Ishikawa (cell line): ENCODE measurements around the gene SMOC1.

Source experiments
- CEBPB ChIP-seq: IDR thresholded peaks from 2 replicates; pipeline ENCODE4 v1.6.1; 2012
- CREB1 ChIP-seq: IDR thresholded peaks from 2 replicates; pipeline ENCODE4 v1.6.1; 2012; ENCODE audit warnings: low read depth
- EGR1 ChIP-seq: IDR thresholded peaks from 2 replicates; pipeline ENCODE4 v1.6.1; 2012
- EP300 ChIP-seq: IDR thresholded peaks from 2 replicates; pipeline ENCODE4 v1.6.1; 2012; ENCODE audit warnings: borderline replicate concordance
- FOXM1 ChIP-seq: IDR thresholded peaks from 2 replicates; pipeline ENCODE4 v1.6.1; 2012; ENCODE audit warnings: low read depth, borderline replicate concordance
- MAX ChIP-seq: IDR thresholded peaks from 2 replicates; pipeline ENCODE4 v1.6.1; 2012
- NFIC ChIP-seq: IDR thresholded peaks from 2 replicates; pipeline ENCODE4 v1.6.1; 2012
- RAD21 ChIP-seq: IDR thresholded peaks from 2 replicates; pipeline ENCODE4 v1.6.1; 2012; ENCODE audit warnings: low read depth
- REST ChIP-seq: IDR thresholded peaks from 2 replicates; pipeline ENCODE4 v1.6.1; 2012; ENCODE audit warnings: low read depth, mild to moderate bottlenecking
- TAF1 ChIP-seq: IDR thresholded peaks from 2 replicates; pipeline ENCODE4 v1.6.1; 2012; ENCODE audit warnings: low read depth, mild to moderate bottlenecking
- TCF12 ChIP-seq: IDR thresholded peaks from 2 replicates; pipeline ENCODE4 v1.6.1; 2012; ENCODE audit warnings: low read depth
- TEAD4 ChIP-seq: IDR thresholded peaks from 2 replicates; pipeline ENCODE4 v1.6.1; 2012
- USF1 ChIP-seq: IDR thresholded peaks from 2 replicates; pipeline ENCODE4 v1.6.1; 2012
- YY1 ChIP-seq: IDR thresholded peaks from 2 replicates; pipeline ENCODE4 v1.6.1; 2012; ENCODE audit warnings: low read depth
- ZBTB7A ChIP-seq: IDR thresholded peaks from 2 replicates; pipeline ENCODE4 v1.6.1; 2012; ENCODE audit warnings: low read depth

The SMOC1 gene

GRCh38 chr14:70002589-70003346 is 123.6 kb downstream of the SMOC1 start:
- TF ChIP-seq REST (no peak), MAX (no peak), TCF12 (no peak), RAD21 (no peak), TAF1 (no peak), FOXM1 (no peak), TEAD4 (no peak), NFIC (no peak), EP300 (no peak), CREB1 (no peak), EGR1 (no peak), CEBPB (no peak), USF1 (no peak), YY1 (no peak), ZBTB7A (no peak)

- TF ChIP-seq TCF12 = no peak
- no peak for TF ChIP-seq CEBPB
- no peak for TF ChIP-seq CREB1
- TF ChIP-seq YY1 = no peak
- TF ChIP-seq MAX = no peak
- TF ChIP-seq EP300 = no peak
- no peak for TF ChIP-seq TAF1
- TF ChIP-seq USF1 = no peak
These were observed 125.6 kb downstream of the SMOC1 start for GRCh38 chr14:70004791-70005190.

- TF ChIP-seq CREB1 = no peak
These were observed 126.1 kb downstream of the SMOC1 start for GRCh38 chr14:70005281-70005805.

- TF ChIP-seq USF1 = no peak
- no peak for TF ChIP-seq YY1
- TF ChIP-seq TCF12 = no peak
- no peak for TF ChIP-seq EP300
- TF ChIP-seq MAX = no peak
- TF ChIP-seq RAD21 = no peak
- no peak for TF ChIP-seq REST
- TF ChIP-seq CEBPB = no peak
- TF ChIP-seq TEAD4 = no peak
- TF ChIP-seq ZBTB7A = no peak
- no peak for TF ChIP-seq FOXM1
- no peak for TF ChIP-seq EGR1
- no peak for TF ChIP-seq TAF1
- no peak for TF ChIP-seq NFIC
- no peak for TF ChIP-seq CREB1
These were observed 127.5 kb downstream of the SMOC1 start for GRCh38 chr14:70006699-70007098.

- TF ChIP-seq TAF1 (no peak), FOXM1 (no peak), TEAD4 (no peak), NFIC (no peak), EGR1 (no peak), ZBTB7A (no peak), CREB1 (no peak), RAD21 (no peak), YY1 (no peak), TCF12 (no peak), CEBPB (no peak), EP300 (no peak), USF1 (no peak), MAX (no peak)
These were observed 129.4 kb downstream of the SMOC1 start for GRCh38 chr14:70008284-70009262.
